Measurements from ENCODE around the gene GOLT1A.

Gene GOLT1A

GRCh38 chr1:204213668-204214662 lies at the start of gene GOLT1A:
Gene GOLT1A, minus strand, starts transcription at chr1:204213988. Its CDS starts 82 bp downstream, at chr1:204213906.
- TF ChIP-seq GATA1 (IDR thresholded peaks at IDR 0.05; ENCODE audit: low read depth, low read length): no peak
- no peak for TF ChIP-seq POLR2A (IDR thresholded peaks at IDR 0.05; ENCODE audit: low read length)
- peak; percentile 50 to 53 for DNase-seq

- no peak for DNase-seq
- TF ChIP-seq POLR2A (IDR thresholded peaks at IDR 0.05; ENCODE audit: low read length): no peak
- TF ChIP-seq GATA1 (IDR thresholded peaks at IDR 0.05; ENCODE audit: low read depth, low read length): no peak
These were observed 49.6 kb upstream of the GOLT1A start for GRCh38 chr1:204263254-204263910.

- DNase-seq: no peak
- no peak for TF ChIP-seq GATA1 (IDR thresholded peaks at IDR 0.05; ENCODE audit: low read depth, low read length)
- TF ChIP-seq POLR2A (IDR thresholded peaks at IDR 0.05; ENCODE audit: low read length): no peak
These were observed 48.9 kb upstream of the GOLT1A start for GRCh38 chr1:204262506-204263253.

- DNase-seq: no peak
- TF ChIP-seq POLR2A (IDR thresholded peaks at IDR 0.05; ENCODE audit: low read length) (no peak), GATA1 (IDR thresholded peaks at IDR 0.05; ENCODE audit: low read depth, low read length) (no peak)
These were observed 48.1 kb upstream of the GOLT1A start for GRCh38 chr1:204261746-204262505.

- no peak for DNase-seq
These were observed 47.5 kb upstream of the GOLT1A start for GRCh38 chr1:204261266-204261665.

GRCh38 chr1:204260601-204261197 lies 46.9 kb upstream of the GOLT1A start:
- no peak for DNase-seq
- TF ChIP-seq GATA1 (IDR thresholded peaks at IDR 0.05; ENCODE audit: low read depth, low read length) (no peak), POLR2A (IDR thresholded peaks at IDR 0.05; ENCODE audit: low read length) (no peak)

More at GRCh38 chr1:204261266-204261665, 47.5 kb upstream of the GOLT1A start:
- TF ChIP-seq POLR2A (IDR thresholded peaks at IDR 0.05; ENCODE audit: low read length): no peak
- TF ChIP-seq GATA1 (IDR thresholded peaks at IDR 0.05; ENCODE audit: low read depth, low read length): no peak

- TF ChIP-seq GATA1 (IDR thresholded peaks at IDR 0.05; ENCODE audit: low read depth, low read length): no peak
- TF ChIP-seq POLR2A (IDR thresholded peaks at IDR 0.05; ENCODE audit: low read length): no peak
These were observed 46.0 kb upstream of the GOLT1A start for GRCh38 chr1:204259782-204260181.

GRCh38 chr1:204259196-204259595 lies 45.4 kb upstream of the GOLT1A start:
- no peak for TF ChIP-seq GATA1 (IDR thresholded peaks at IDR 0.05; ENCODE audit: low read depth, low read length)
- TF ChIP-seq POLR2A (IDR thresholded peaks at IDR 0.05; ENCODE audit: low read length): no peak
- DNase-seq: no peak

More at GRCh38 chr1:204259782-204260181, 46.0 kb upstream of the GOLT1A start:
- DNase-seq: no peak

- TF ChIP-seq POLR2A (IDR thresholded peaks at IDR 0.05; ENCODE audit: low read length) (no peak), GATA1 (IDR thresholded peaks at IDR 0.05; ENCODE audit: low read depth, low read length) (no peak)
- peak; percentile 26 to 42 for DNase-seq
These were observed 44.7 kb upstream of the GOLT1A start for GRCh38 chr1:204258213-204259115.

- TF ChIP-seq GATA1 (IDR thresholded peaks at IDR 0.05; ENCODE audit: low read depth, low read length): no peak
- TF ChIP-seq POLR2A (IDR thresholded peaks at IDR 0.05; ENCODE audit: low read length): no peak
- no peak for DNase-seq
These were observed 43.7 kb upstream of the GOLT1A start for GRCh38 chr1:204257446-204257845.

GRCh38 chr1:204256531-204256930 lies 42.7 kb upstream of the GOLT1A start:
- TF ChIP-seq POLR2A (IDR thresholded peaks at IDR 0.05; ENCODE audit: low read length): no peak
- TF ChIP-seq GATA1 (IDR thresholded peaks at IDR 0.05; ENCODE audit: low read depth, low read length): no peak

GRCh38 chr1:204255966-204256365 lies 42.2 kb upstream of the GOLT1A start:
- DNase-seq: no peak
- TF ChIP-seq POLR2A (IDR thresholded peaks at IDR 0.05; ENCODE audit: low read length): no peak
- TF ChIP-seq GATA1 (IDR thresholded peaks at IDR 0.05; ENCODE audit: low read depth, low read length): no peak

More at GRCh38 chr1:204256531-204256930, 42.7 kb upstream of the GOLT1A start:
- no peak for DNase-seq
